Tibial nerve (tissue), 4 donors: Measurements from ENCODE around the gene HMGXB4. TPM values are rescaled to one million over a fixed set of nuclear protein-coding genes. Genes with fewer than 3 reads are reported as not detected.

Source experiments
- DNase-seq, 2 donors: peaks; one replicate each; pipeline ENCODE4 v3.0.0-alpha.2; 2019; ENCODE audit warnings: low spot score in 2 of 2
- H3K27ac ChIP-seq, 4 donors: fragments of 200-600 bp; sonication (generic) in 3 of 4; one replicate each; pipeline ENCODE4 v1.5.1; 2017 to 2019; ENCODE audit warnings: mild to moderate bottlenecking in 1 of 4
- H3K27me3 ChIP-seq, 2 donors: fragments of 200-600 bp; sonication (generic) in 1 of 2; one replicate each; pipeline versions ENCODE4 v1.5.1 to v1.6.0; 2017 to 2019
- H3K36me3 ChIP-seq, 3 donors: fragments of 200-600 bp; sonication (generic); one replicate each; pipeline ENCODE4 v1.5.1; 2018 to 2019
- H3K4me1 ChIP-seq, 4 donors: fragments of 200-600 bp; sonication (generic) in 3 of 4; one replicate each; pipeline ENCODE4 v1.5.1; 2017 to 2019
- H3K4me3 ChIP-seq, 4 donors: fragments of 200-600 bp; sonication (generic) in 3 of 4; one replicate each; pipeline ENCODE4 v1.5.1; 2017 to 2019; ENCODE audit warnings: mild to moderate bottlenecking in 1 of 4, moderate library complexity in 1 of 4
- H3K9me3 ChIP-seq, 4 donors: fragments of 200-600 bp; sonication (generic) in 3 of 4; one replicate each; pipeline ENCODE4 v1.5.1; 2017 to 2019
- EP300 ChIP-seq, 2 donors: sonication (generic); formaldehyde crosslinking; IDR thresholded peaks; one replicate each; pipeline ENCODE4 v1.6.1; 2017; ENCODE audit warnings: antibody characterized with exemption in 2 of 2, mild to moderate bottlenecking in 1 of 2
- POLR2A ChIP-seq, 2 donors: fragments of 450-650 bp; IDR thresholded peaks; one replicate each; pipeline ENCODE4 v1.6.1; 2017; ENCODE audit warnings: antibody characterized with exemption in 2 of 2, mild to moderate bottlenecking in 2 of 2, moderate library complexity in 2 of 2
- WGBS, 2 donors: methylation state at CpG; one replicate each; pipeline ENCODE4 v1.1.5; 2018; 5-methylcytosine and 5-hydroxymethylcytosine counted together
- total RNA-seq, 4 donors: library from RNA; depleted of rRNA; stranded (reverse); fragments of >200 nt; gene quantifications; one replicate each; pipeline ENCODE4 v1.1.0, GENCODE V29; 2016
- TF ChIP-seq, protein P1 (sequence below), 5 experiments: fragments of 200-600 bp in 3 of 5; fragments of 450-650 bp in 2 of 5; sonication (generic) in 3 of 5; IDR thresholded peaks; one replicate each; pipeline ENCODE4 v1.5.1; 2016 to 2019; ENCODE audit warnings: antibody characterized with exemption in 5 of 5, mild to moderate bottlenecking in 3 of 5, moderate library complexity in 2 of 5

Gene HMGXB4
- total RNA-seq, 4 donors from 2014 or later = 15.9 to 23.7 (median 18.0) TPM

DNA sequence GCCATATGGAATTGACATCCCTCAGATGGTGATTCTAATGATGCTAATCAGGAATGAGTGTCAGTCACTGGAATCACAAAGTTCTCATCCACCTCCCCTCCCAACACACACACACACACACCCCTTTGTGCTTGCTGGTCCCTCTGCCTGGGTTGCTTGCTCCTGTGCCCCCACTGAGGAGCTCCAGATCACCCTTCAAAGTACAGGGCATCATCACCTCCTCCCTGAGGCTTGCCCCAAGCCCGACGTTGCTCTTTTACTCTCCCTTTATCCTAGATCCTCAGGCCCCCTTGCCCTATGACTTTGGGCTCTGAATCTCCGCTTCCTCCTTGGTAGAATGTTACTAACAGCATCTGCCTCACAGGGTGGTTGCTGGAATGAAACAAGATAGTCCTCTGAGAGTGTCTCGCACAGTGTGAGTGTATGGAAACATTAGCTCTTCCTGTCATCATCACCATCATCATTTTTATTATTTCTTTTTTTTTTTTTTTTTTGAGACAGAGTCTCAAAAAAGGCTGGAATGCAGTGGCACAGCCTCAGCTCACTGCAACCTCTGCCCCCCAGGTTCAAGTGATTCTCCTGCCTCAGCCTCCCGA is 45.8 kb downstream of the HMGXB4 start:
- H3K4me1 ChIP-seq = peaks cover 0 to 46% (median 24%) of the 10 kb centered on the region in 4 donors
- no peaks in the 10 kb centered on the region for H3K36me3 ChIP-seq
- WGBS, 2 donors = 82 to 89% methylated on average over 5 of the region's 5 CpGs
- H3K4me3 ChIP-seq = no peak overlapping the region
- H3K27me3 ChIP-seq = no peaks in the 10 kb centered on the region
- H3K27ac ChIP-seq = no peak overlapping the region
- no peaks in the 10 kb centered on the region for H3K9me3 ChIP-seq
- TF ChIP-seq POLR2A (IDR thresholded peaks at IDR 0.05) = no peak
- TF ChIP-seq, protein P1, sequence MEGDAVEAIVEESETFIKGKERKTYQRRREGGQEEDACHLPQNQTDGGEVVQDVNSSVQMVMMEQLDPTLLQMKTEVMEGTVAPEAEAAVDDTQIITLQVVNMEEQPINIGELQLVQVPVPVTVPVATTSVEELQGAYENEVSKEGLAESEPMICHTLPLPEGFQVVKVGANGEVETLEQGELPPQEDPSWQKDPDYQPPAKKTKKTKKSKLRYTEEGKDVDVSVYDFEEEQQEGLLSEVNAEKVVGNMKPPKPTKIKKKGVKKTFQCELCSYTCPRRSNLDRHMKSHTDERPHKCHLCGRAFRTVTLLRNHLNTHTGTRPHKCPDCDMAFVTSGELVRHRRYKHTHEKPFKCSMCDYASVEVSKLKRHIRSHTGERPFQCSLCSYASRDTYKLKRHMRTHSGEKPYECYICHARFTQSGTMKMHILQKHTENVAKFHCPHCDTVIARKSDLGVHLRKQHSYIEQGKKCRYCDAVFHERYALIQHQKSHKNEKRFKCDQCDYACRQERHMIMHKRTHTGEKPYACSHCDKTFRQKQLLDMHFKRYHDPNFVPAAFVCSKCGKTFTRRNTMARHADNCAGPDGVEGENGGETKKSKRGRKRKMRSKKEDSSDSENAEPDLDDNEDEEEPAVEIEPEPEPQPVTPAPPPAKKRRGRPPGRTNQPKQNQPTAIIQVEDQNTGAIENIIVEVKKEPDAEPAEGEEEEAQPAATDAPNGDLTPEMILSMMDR (IDR thresholded peaks at IDR 0.05) = no peak
- TF ChIP-seq EP300 (IDR thresholded peaks at IDR 0.05) = no peak
- no peak for DNase-seq

DNA sequence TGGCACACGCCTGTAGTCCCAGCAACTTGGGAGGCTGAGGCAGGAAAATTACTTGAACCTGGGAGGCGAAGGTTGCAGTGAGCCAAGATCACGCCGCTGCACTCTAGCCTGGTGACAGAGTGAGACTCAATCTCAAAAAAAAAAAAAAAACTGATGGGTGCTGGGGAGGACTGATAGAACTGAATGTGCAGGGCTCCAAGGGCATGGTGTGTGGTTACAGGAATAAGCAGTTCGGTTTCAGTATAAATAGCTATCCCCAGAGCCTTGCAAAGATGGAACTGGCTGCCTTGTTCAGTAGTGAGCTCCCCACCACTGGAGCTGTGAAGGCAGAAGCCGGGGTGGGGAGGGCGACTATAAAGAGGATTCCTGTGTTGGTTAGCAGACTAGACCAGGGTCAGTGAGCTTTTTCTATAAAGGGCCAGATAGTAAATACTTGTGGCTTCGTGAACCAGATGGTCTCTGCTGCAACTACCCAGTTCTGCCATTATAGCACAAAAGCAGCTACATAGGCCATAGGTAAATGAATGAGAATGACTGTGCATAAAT is 48.3 kb downstream of the HMGXB4 start:
- no peak overlapping the region for H3K27ac ChIP-seq
- no peak overlapping the region for H3K4me3 ChIP-seq
- TF ChIP-seq EP300 (IDR thresholded peaks at IDR 0.05) = no peak
- TF ChIP-seq, protein P1 (IDR thresholded peaks at IDR 0.05) = no peak
- TF ChIP-seq POLR2A (IDR thresholded peaks at IDR 0.05) = no peak
- no peaks in the 10 kb centered on the region for H3K36me3 ChIP-seq
- no peak for DNase-seq
- 82 to 84% methylated on average over 8 of the region's 8 CpGs for WGBS, 2 donors
- H3K4me1 ChIP-seq = peaks cover 0 to 60% (median 25%) of the 10 kb centered on the region in 4 donors
- no peaks in the 10 kb centered on the region for H3K9me3 ChIP-seq
- no peaks in the 10 kb centered on the region for H3K27me3 ChIP-seq

DNA sequence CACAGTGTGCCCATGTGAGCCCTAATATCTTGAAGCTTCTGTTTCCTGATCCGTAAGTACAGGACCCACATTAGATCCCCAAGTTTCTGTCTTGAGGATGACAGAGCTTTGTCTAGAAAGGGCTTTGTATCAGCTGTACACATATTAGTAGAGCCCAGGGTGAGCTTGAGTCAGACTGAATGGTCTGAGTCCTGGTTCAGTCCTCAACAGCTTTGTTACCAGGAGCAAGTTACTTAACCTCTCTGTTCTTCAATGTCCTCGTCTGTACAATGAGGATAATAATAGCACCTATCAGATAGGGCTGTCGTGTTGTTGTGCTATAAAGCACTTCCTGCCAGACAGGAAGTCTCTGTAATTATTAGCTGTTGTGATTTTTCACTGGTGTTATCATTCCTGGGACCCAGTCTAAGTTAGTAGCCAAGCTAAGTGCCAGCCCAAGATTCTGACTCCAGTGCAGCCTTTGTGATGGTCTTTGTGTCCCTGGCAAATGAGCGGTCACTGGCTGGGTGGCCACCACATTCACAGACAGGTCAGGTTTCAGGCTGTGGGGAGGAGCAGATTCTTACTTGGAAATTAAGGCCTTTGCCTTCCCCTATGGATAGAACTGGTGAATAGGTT is 49.2 kb downstream of the HMGXB4 start:
- Histone ChIP-seq H3K9me3 (no peaks in the 10 kb centered on the region), H3K27ac (no peak overlapping the region), H3K27me3 (no peaks in the 10 kb centered on the region), H3K4me3 (no peak overlapping the region), H3K36me3 (peaks cover 0 to 4% (median 0%) of the 10 kb centered on the region in 3 donors), H3K4me1 (peaks cover 0 to 59% (median 24%) of the 10 kb centered on the region in 4 donors)
- no peak for TF ChIP-seq EP300 (IDR thresholded peaks at IDR 0.05)
- no peak for TF ChIP-seq POLR2A (IDR thresholded peaks at IDR 0.05)
- TF ChIP-seq, protein P1 (IDR thresholded peaks at IDR 0.05) = no peak
- WGBS, 2 donors = 47 to 50% methylated on average over 4 of the region's 4 CpGs
- DNase-seq = no peak

DNA sequence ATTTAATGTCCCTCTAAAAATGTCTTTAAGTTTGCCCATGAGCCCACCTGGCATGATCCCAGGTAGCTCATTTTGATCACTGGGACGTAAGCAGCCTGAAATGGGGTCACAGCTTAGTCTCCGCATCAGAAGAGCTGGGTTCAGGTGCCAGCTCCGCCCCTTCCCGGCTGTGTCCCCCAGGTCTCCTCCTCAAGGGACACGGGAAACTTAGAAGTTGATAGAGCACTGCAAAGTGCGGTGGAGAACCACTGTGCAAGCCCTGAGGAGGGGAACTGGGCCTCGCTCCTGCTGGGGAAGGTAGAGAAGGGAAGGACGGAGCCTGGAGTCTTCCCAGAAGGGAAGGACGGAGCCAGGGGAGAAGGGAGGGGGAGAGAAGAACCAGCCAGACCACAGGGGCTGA is 50.1 kb downstream of the HMGXB4 start:
- no peak overlapping the region for H3K27ac ChIP-seq
- 78 to 80% methylated on average over 9 of the region's 9 CpGs for WGBS, 2 donors
- TF ChIP-seq EP300 (IDR thresholded peaks at IDR 0.05) = no peak
- TF ChIP-seq, protein P1 (IDR thresholded peaks at IDR 0.05) = no peak
- TF ChIP-seq POLR2A (IDR thresholded peaks at IDR 0.05) = no peak
- peaks cover 0 to 6% (median 0%) of the 10 kb centered on the region in 3 donors for H3K36me3 ChIP-seq
- H3K4me1 ChIP-seq = peaks cover 0 to 54% (median 22%) of the 10 kb centered on the region in 4 donors
- no peak for DNase-seq
- H3K27me3 ChIP-seq = no peaks in the 10 kb centered on the region
- no peak overlapping the region for H3K4me3 ChIP-seq
- no peaks in the 10 kb centered on the region for H3K9me3 ChIP-seq

DNA sequence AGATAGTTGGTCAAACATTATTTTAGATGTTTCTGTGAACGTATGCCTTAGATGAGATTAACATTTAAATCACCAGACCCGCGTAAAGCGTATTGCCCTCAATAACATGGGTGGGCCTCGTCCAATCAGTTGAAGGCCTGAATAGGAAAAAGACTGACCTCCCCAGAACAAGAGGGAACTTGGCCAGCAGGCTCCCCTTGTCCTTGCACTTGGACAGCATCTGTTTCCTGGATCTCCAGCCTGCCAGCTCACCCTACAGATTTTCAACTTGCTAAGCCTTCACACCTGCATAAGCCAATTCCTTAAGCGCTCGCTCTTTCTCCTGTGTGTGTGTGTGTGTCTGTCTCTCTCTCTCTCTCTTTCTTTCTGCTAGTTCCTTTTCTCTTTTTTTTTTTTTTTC is 50.6 kb downstream of the HMGXB4 start:
- H3K4me1 ChIP-seq = peaks cover 0 to 59% (median 24%) of the 10 kb centered on the region in 4 donors

More for the DNA sequence above, 50.6 kb downstream of the HMGXB4 start:
- Histone ChIP-seq H3K27me3 (no peaks in the 10 kb centered on the region), H3K27ac (no peak overlapping the region), H3K4me3 (no peak overlapping the region), H3K36me3 (peaks cover 0 to 6% (median 0%) of the 10 kb centered on the region in 3 donors), H3K9me3 (no peaks in the 10 kb centered on the region)
- no peak for DNase-seq
- 88 to 89% methylated on average over 7 of the region's 7 CpGs for WGBS, 2 donors
- no peak for TF ChIP-seq POLR2A (IDR thresholded peaks at IDR 0.05)
- TF ChIP-seq EP300 (IDR thresholded peaks at IDR 0.05) = no peak
- TF ChIP-seq, protein P1 (IDR thresholded peaks at IDR 0.05) = no peak
